OCI-LY1 (cell line): Measurements from ENCODE around the gene TMIGD1.

ENCODE experiments used
- H2AFZ ChIP-seq: fragments of 200-600 bp; sonication (generic), shearing (Covaris generic); 2 replicates; pipeline ENCODE4 v1.6.0; 2014; ENCODE audit warnings: antibody characterized with exemption, mild to moderate bottlenecking, low read length
- H3F3A ChIP-seq: fragments of 200-600 bp; sonication (generic), shearing (Covaris generic); 2 replicates; pipeline ENCODE4 v1.6.0; 2014; ENCODE audit warnings: mild to moderate bottlenecking, antibody characterized with exemption, low read length, moderate library complexity; ENCODE audit not compliant: insufficient read depth
- H3K27ac ChIP-seq: fragments of 200-600 bp; sonication (generic); 2 replicates; pipeline ENCODE4 v1.5.1; 2014; ENCODE audit warnings: low read length, mixed run types, mild to moderate bottlenecking, low read depth; ENCODE audit not compliant: poor library complexity, severe bottlenecking
- H3K27me3 ChIP-seq: fragments of 200-600 bp; sonication (generic); 2 replicates; pipeline ENCODE4 v1.6.0; 2014; ENCODE audit warnings: antibody characterized with exemption, mild to moderate bottlenecking, low read length, moderate library complexity; ENCODE audit not compliant: insufficient read depth
- H3K36me3 ChIP-seq: fragments of 200-600 bp; sonication (generic); 2 replicates; pipeline ENCODE4 v1.6.1; 2014; ENCODE audit warnings: mild to moderate bottlenecking, antibody characterized with exemption, low read length, moderate library complexity, mixed read lengths; ENCODE audit not compliant: insufficient read depth
- H3K4me1 ChIP-seq: fragments of 200-600 bp; sonication (generic); 2 replicates; pipeline ENCODE4 v1.5.1; 2014; ENCODE audit warnings: mild to moderate bottlenecking, low read length, moderate library complexity; ENCODE audit not compliant: insufficient read depth, severe bottlenecking
- H3K4me2 ChIP-seq: fragments of 200-600 bp; sonication (generic), shearing (Covaris generic); 2 replicates; pipeline ENCODE4 v1.6.1; 2014; ENCODE audit warnings: low read length
- H3K4me3 ChIP-seq: fragments of 200-600 bp; sonication (generic); 2 replicates; pipeline ENCODE4 v1.5.1; 2014; ENCODE audit warnings: low read length, low read depth, mild to moderate bottlenecking, mixed read lengths; ENCODE audit not compliant: poor library complexity, severe bottlenecking
- H3K79me2 ChIP-seq: fragments of 200-600 bp; shearing (Covaris generic); 2 replicates; pipeline ENCODE4 v1.6.1; 2016; ENCODE audit warnings: mixed run types, low read length, mixed read lengths; ENCODE audit not compliant: insufficient read depth
- H3K9ac ChIP-seq: fragments of 200-600 bp; sonication (generic), shearing (Covaris generic); 2 replicates; pipeline ENCODE4 v1.6.1; 2014; ENCODE audit warnings: mild to moderate bottlenecking, low read length, mixed read lengths
- H3K9me2 ChIP-seq: fragments of 200-600 bp; sonication (generic), shearing (Covaris generic); 2 replicates; pipeline ENCODE4 v1.6.1; 2014; ENCODE audit warnings: low read depth, mild to moderate bottlenecking, low read length, mixed read lengths
- H3K9me3 ChIP-seq: fragments of 200-600 bp; shearing (Covaris generic); 2 replicates; pipeline ENCODE4 v1.6.1; 2014; ENCODE audit warnings: low read length, mixed read lengths
- H4K20me1 ChIP-seq: fragments of 200-600 bp; sonication (generic), shearing (Covaris generic); 2 replicates; pipeline ENCODE4 v1.6.0; 2016; ENCODE audit warnings: mild to moderate bottlenecking, low read length; ENCODE audit not compliant: insufficient read depth
- EZH2 ChIP-seq: fragments of 200-600 bp; sonication (generic), shearing (Covaris generic); IDR thresholded peaks from 2 replicates; pipeline ENCODE4 v1.8.0; 2017; ENCODE audit warnings: borderline replicate concordance, mixed run types, mild to moderate bottlenecking, antibody characterized with exemption, low read length, moderate library complexity, mixed read lengths
- TF ChIP-seq, protein P1 (sequence below): fragments of 200-600 bp; sonication (generic), shearing (Covaris generic); IDR thresholded peaks from 2 replicates; pipeline ENCODE4 v1.5.1; 2017; ENCODE audit warnings: mild to moderate bottlenecking, antibody characterized with exemption, low read length, moderate library complexity, mixed read lengths

TMIGD1 gene

GRCh38 chr17:30378825-30379302 is 45.0 kb upstream of the TMIGD1 start, which contains the start of gene CPD:
CPD (plus strand) TSS chr17:30378927; CDS start chr17:30378981, 54 bp downstream.
- TF ChIP-seq, protein P1, sequence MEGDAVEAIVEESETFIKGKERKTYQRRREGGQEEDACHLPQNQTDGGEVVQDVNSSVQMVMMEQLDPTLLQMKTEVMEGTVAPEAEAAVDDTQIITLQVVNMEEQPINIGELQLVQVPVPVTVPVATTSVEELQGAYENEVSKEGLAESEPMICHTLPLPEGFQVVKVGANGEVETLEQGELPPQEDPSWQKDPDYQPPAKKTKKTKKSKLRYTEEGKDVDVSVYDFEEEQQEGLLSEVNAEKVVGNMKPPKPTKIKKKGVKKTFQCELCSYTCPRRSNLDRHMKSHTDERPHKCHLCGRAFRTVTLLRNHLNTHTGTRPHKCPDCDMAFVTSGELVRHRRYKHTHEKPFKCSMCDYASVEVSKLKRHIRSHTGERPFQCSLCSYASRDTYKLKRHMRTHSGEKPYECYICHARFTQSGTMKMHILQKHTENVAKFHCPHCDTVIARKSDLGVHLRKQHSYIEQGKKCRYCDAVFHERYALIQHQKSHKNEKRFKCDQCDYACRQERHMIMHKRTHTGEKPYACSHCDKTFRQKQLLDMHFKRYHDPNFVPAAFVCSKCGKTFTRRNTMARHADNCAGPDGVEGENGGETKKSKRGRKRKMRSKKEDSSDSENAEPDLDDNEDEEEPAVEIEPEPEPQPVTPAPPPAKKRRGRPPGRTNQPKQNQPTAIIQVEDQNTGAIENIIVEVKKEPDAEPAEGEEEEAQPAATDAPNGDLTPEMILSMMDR: no peak
- TF ChIP-seq EZH2: no peak
- H3K27ac ChIP-seq: peak within 1 kb of the TSS; percentile 3

GRCh38 chr17:30378241-30378824 is 44.5 kb upstream of the TMIGD1 start:
- Histone ChIP-seq H3F3A (no peaks in the 10 kb centered on the region), H3K27ac (no peak overlapping the region), H3K4me3 (peak overlapping the region; percentile 81), H3K9me2 (no peaks in the 10 kb centered on the region), H3K36me3 (no peaks in the 10 kb centered on the region), H4K20me1 (no peaks in the 10 kb centered on the region), H3K27me3 (no peaks in the 10 kb centered on the region; the same call in 1 of the 2 replicates), H3K79me2 (peaks cover 14% of the 10 kb centered on the region; the same call in 1 of the 2 replicates), H3K9ac (peak overlapping the region; percentile 74), H3K9me3 (no peaks in the 10 kb centered on the region), H2AFZ (peak overlapping the region; percentile 69; the same call in 1 of the 2 replicates), H3K4me2 (peak overlapping the region; percentile 84), H3K4me1 (peaks cover 44% of the 10 kb centered on the region)
- TF ChIP-seq, protein P1: no peak
- TF ChIP-seq EZH2: no peak

More at GRCh38 chr17:30378825-30379302, 45.0 kb upstream of the TMIGD1 start, which contains the start of gene CPD:
- Histone ChIP-seq H3K9ac (peak within 1 kb of the TSS; percentile 74), H3K4me2 (peak within 1 kb of the TSS; percentile 84), H2AFZ (peak within 1 kb of the TSS; percentile 69; the same call in 1 of the 2 replicates), H3K27me3 (no peaks in the 10 kb centered on the region; the same call in 1 of the 2 replicates), H3K9me3 (no peaks in the 10 kb centered on the region), H3K9me2 (no peaks in the 10 kb centered on the region), H3K4me1 (peaks cover 44% of the 10 kb centered on the region), H3K79me2 (peaks cover 14% of the 10 kb centered on the region; the same call in 1 of the 2 replicates), H3K4me3 (peak within 1 kb of the TSS; percentile 81), H4K20me1 (no peaks in the 10 kb centered on the region), H3K36me3 (no peaks in the 10 kb centered on the region), H3F3A (no peaks in the 10 kb centered on the region)

- H3K9ac ChIP-seq: no peak overlapping the region
- H3K36me3 ChIP-seq: no peaks in the 10 kb centered on the region
- no peaks in the 10 kb centered on the region for H3K9me3 ChIP-seq
- peaks cover 14% of the 10 kb centered on the region; the same call in 1 of the 2 replicates for H3K79me2 ChIP-seq
- H3K9me2 ChIP-seq: no peaks in the 10 kb centered on the region
- H2AFZ ChIP-seq: no peak overlapping the region
- no peak overlapping the region for H3K27ac ChIP-seq
- no peaks in the 10 kb centered on the region for H4K20me1 ChIP-seq
- peak overlapping the region; percentile 84 for H3K4me2 ChIP-seq
- TF ChIP-seq, protein P1: no peak
- TF ChIP-seq EZH2: no peak
- no peaks in the 10 kb centered on the region for H3F3A ChIP-seq
- peak overlapping the region; percentile 81 for H3K4me3 ChIP-seq
- no peaks in the 10 kb centered on the region; the same call in 1 of the 2 replicates for H3K27me3 ChIP-seq
- peaks cover 38% of the 10 kb centered on the region for H3K4me1 ChIP-seq
Observed at GRCh38 chr17:30377574-30378240, 43.9 kb upstream of the TMIGD1 start.
